ENCODE measurements around the gene STXBP6.

STXBP6 gene

GRCh38 chr14:24918822-24919221, 131.1 kb downstream of the STXBP6 start:
- TF ChIP-seq FOXP2 (optimal IDR thresholded peaks at IDR 0.05; ENCODE audit: borderline replicate concordance, extremely low read depth, extremely low read length, insufficient read depth): no peak
- TF ChIP-seq REST (IDR thresholded peaks at IDR 0.05; ENCODE audit: insufficient read depth in 1 of 2, low read depth in 2 of 2, low read length in 2 of 2): no peak
- TF ChIP-seq SIN3A (IDR thresholded peaks at IDR 0.05; ENCODE audit: borderline replicate concordance, insufficient read depth, low read length): no peak
- no peak for TF ChIP-seq POLR2AphosphoS5 (IDR thresholded peaks at IDR 0.05; ENCODE audit: low read depth, low read length)

- TF ChIP-seq SIN3A (IDR thresholded peaks at IDR 0.05; ENCODE audit: borderline replicate concordance, insufficient read depth, low read length) (no peak), POLR2AphosphoS5 (IDR thresholded peaks at IDR 0.05; ENCODE audit: low read depth, low read length) (no peak), FOXP2 (optimal IDR thresholded peaks at IDR 0.05; ENCODE audit: borderline replicate concordance, extremely low read depth, extremely low read length, insufficient read depth) (no peak), TAF1 (IDR thresholded peaks at IDR 0.05; ENCODE audit: borderline replicate concordance, insufficient read depth, low read length) (no peak), REST (IDR thresholded peaks at IDR 0.05; ENCODE audit: insufficient read depth in 1 of 2, low read depth in 2 of 2, low read length in 2 of 2) (no peak)
Observed at GRCh38 chr14:24915958-24916595, 133.9 kb downstream of the STXBP6 start.

- TF ChIP-seq TAF1 (IDR thresholded peaks at IDR 0.05; ENCODE audit: borderline replicate concordance, insufficient read depth, low read length) (no peak), POLR2AphosphoS5 (IDR thresholded peaks at IDR 0.05; ENCODE audit: low read depth, low read length) (no peak), FOXP2 (optimal IDR thresholded peaks at IDR 0.05; ENCODE audit: borderline replicate concordance, extremely low read depth, extremely low read length, insufficient read depth) (no peak), REST (IDR thresholded peaks at IDR 0.05; ENCODE audit: insufficient read depth in 1 of 2, low read depth in 2 of 2, low read length in 2 of 2) (no peak), SIN3A (IDR thresholded peaks at IDR 0.05; ENCODE audit: borderline replicate concordance, insufficient read depth, low read length) (no peak)
Observed at GRCh38 chr14:24915403-24915921, 134.5 kb downstream of the STXBP6 start.

- TF ChIP-seq SIN3A (IDR thresholded peaks at IDR 0.05; ENCODE audit: borderline replicate concordance, insufficient read depth, low read length) (no peak), POLR2AphosphoS5 (IDR thresholded peaks at IDR 0.05; ENCODE audit: low read depth, low read length) (no peak), TAF1 (IDR thresholded peaks at IDR 0.05; ENCODE audit: borderline replicate concordance, insufficient read depth, low read length) (no peak), REST (IDR thresholded peaks at IDR 0.05; ENCODE audit: insufficient read depth in 1 of 2, low read depth in 2 of 2, low read length in 2 of 2) (no peak), FOXP2 (optimal IDR thresholded peaks at IDR 0.05; ENCODE audit: borderline replicate concordance, extremely low read depth, extremely low read length, insufficient read depth) (no peak)
Observed at GRCh38 chr14:24913746-24914145, 136.2 kb downstream of the STXBP6 start.
